Measurements from ENCODE around the gene CCDC86. TPM values are rescaled to one million over a fixed set of nuclear protein-coding genes. Genes with fewer than 3 reads are reported as not detected.

The CCDC86 gene
- total RNA-seq, 1 experiment from 2014 or later: 55.9 TPM

DNA sequence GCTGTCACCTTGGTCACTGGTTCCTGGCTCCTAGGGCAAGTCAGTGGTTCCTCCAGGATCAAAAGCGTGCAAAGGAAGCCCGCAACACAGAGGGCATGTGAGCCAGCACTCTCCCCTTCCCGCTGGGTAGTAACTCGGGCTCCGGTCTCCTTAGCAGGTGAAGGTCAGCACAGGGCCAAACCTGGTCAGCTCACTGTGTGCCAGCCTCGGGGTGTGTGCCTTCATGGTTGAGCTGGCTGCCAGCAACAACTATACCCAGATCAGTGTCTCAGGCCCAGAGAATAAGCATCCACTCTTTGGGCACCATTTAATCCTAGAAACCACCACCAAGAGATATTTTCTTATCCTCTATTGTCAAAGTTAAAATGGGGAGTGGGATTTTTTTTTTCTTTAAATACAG lies 16.1 kb upstream of the CCDC86 start:
- Histone ChIP-seq H3K9me3 (no peaks in the 10 kb centered on the region), H3K27me3 (replicated peaks; ENCODE audit: control insufficient read depth, insufficient read depth, low read length) (no peaks in the 10 kb centered on the region), H3K4me3 (ENCODE audit: low read depth, low read length) (no peak overlapping the region), H3K36me3 (ENCODE audit: control insufficient read depth, insufficient read depth, low read length) (no peaks in the 10 kb centered on the region), H3K4me1 (no peaks in the 10 kb centered on the region)
- ChIA-PET CTCF (interaction anchor here (10.7 kb wide), 1 partner anchor 62 kb away, joined by 200 read pairs; no protein-coding TSS in a partner anchor), POLR2A (no interaction called here)
- intact Hi-C loops (cut with micrococcal nuclease; ENCODE audit: unreplicated experiment): no loop called here
- TF ChIP-seq, protein P1, sequence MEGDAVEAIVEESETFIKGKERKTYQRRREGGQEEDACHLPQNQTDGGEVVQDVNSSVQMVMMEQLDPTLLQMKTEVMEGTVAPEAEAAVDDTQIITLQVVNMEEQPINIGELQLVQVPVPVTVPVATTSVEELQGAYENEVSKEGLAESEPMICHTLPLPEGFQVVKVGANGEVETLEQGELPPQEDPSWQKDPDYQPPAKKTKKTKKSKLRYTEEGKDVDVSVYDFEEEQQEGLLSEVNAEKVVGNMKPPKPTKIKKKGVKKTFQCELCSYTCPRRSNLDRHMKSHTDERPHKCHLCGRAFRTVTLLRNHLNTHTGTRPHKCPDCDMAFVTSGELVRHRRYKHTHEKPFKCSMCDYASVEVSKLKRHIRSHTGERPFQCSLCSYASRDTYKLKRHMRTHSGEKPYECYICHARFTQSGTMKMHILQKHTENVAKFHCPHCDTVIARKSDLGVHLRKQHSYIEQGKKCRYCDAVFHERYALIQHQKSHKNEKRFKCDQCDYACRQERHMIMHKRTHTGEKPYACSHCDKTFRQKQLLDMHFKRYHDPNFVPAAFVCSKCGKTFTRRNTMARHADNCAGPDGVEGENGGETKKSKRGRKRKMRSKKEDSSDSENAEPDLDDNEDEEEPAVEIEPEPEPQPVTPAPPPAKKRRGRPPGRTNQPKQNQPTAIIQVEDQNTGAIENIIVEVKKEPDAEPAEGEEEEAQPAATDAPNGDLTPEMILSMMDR (IDR thresholded peaks at IDR 0.05; ENCODE audit: insufficient read depth in 1 of 2, low read depth in 1 of 2, low read length in 1 of 2, severe bottlenecking in 1 of 2, unreplicated experiment in 1 of 2): peak in 1 of 2 experiments; percentile 23
- H3K9me3 Mint-ChIP-seq (ENCODE audit: unreplicated experiment): no peaks in the 10 kb centered on the region
- H3K27ac Mint-ChIP-seq (ENCODE audit: unreplicated experiment): no peak overlapping the region
- no peak for DNase-seq
- no peak overlapping the region for H3K4me3 Mint-ChIP-seq (ENCODE audit: unreplicated experiment)
- BruUV-seq (replicated peaks): no TSS peak
- H3K36me3 Mint-ChIP-seq (ENCODE audit: insufficient read depth, unreplicated experiment): no peaks in the 10 kb centered on the region
- peaks cover 3% of the 10 kb centered on the region for H3K27me3 Mint-ChIP-seq (ENCODE audit: insufficient read depth, unreplicated experiment)
- no peaks in the 10 kb centered on the region for H3K4me1 Mint-ChIP-seq (ENCODE audit: low read depth, unreplicated experiment)

DNA sequence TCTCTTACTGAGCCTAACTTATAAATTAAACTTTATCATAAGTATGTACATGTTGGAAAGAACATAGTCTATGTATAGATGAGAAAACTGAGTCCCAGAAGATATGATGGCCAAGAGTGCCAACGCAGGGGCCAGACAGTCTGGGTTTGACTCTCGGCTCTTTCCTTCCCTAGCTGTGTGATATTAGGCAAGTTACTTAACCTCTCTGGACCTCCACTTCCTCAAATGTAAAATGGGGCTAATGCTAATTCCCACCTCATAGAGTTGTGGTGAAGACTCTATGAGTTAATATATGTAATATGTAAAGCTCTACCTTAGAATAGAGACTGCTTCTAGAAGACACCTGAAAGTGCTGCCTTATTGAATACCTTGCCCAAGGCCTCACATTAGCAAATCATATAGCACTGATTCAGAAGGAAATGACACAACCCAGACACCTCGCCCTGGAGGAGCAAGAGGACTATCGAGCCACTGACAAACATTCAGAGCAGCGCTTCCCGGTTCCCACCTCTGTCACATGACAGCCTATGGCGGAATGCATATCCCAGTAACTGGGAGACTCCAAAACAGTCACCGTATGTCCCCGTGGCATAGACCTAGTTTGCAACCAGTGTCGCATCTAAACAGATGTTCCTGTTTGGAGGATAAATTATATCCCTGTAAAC lies 11.3 kb upstream of the CCDC86 start:
- H3K9me3 ChIP-seq: no peaks in the 10 kb centered on the region
- CTCF ChIA-PET: interaction anchor here (0.8 to 10.7 kb wide), 12 partner anchors 9 to 83 kb away, joined by 3 to 200 read pairs (median 4); partner anchors contain the start of genes TMEM109 and ZP1
- POLR2A ChIA-PET: no interaction called here
- H3K36me3 ChIP-seq (ENCODE audit: control insufficient read depth, insufficient read depth, low read length): no peaks in the 10 kb centered on the region
- Mint-ChIP-seq H3K36me3 (ENCODE audit: insufficient read depth, unreplicated experiment) (no peaks in the 10 kb centered on the region), H3K27ac (ENCODE audit: unreplicated experiment) (no peak overlapping the region), H3K9me3 (ENCODE audit: unreplicated experiment) (no peaks in the 10 kb centered on the region), H3K4me3 (ENCODE audit: unreplicated experiment) (no peak overlapping the region), H3K4me1 (ENCODE audit: low read depth, unreplicated experiment) (no peaks in the 10 kb centered on the region), H3K27me3 (ENCODE audit: insufficient read depth, unreplicated experiment) (peaks cover 3% of the 10 kb centered on the region)
- TF ChIP-seq, protein P1 (IDR thresholded peaks at IDR 0.05; ENCODE audit: insufficient read depth in 1 of 2, low read depth in 1 of 2, low read length in 1 of 2, severe bottlenecking in 1 of 2, unreplicated experiment in 1 of 2): no peak
- H3K4me3 ChIP-seq (ENCODE audit: low read depth, low read length): no peak overlapping the region
- intact Hi-C loops (cut with micrococcal nuclease; ENCODE audit: unreplicated experiment): loop anchor here (1.0 to 2.0 kb wide), 5 partner anchors 55 to 296 kb away; no protein-coding TSS in a partner anchor
- BruUV-seq (replicated peaks): no TSS peak
- DNase-seq: no peak
- no peaks in the 10 kb centered on the region for H3K4me1 ChIP-seq
- no peaks in the 10 kb centered on the region for H3K27me3 ChIP-seq (replicated peaks; ENCODE audit: control insufficient read depth, insufficient read depth, low read length)

DNA sequence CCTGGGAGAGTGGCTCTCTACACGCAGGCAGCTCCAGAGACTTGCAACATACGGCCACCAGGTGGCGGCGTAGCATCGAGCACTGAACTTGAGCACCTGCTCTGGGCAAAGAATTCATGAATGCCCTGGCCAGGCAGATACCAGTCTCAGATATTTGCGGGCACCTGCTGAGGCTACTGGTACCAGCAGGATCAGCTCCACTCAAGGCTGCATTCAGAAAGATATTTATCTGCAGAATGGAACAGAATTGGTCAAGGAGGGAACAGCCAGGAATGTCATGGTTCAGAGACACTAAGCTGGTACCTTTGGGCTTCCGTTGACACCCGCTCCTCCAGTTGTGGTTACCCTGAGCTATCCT lies 10.8 kb upstream of the CCDC86 start:
- peaks cover 3% of the 10 kb centered on the region for H3K27me3 Mint-ChIP-seq (ENCODE audit: insufficient read depth, unreplicated experiment)
- H3K36me3 Mint-ChIP-seq (ENCODE audit: insufficient read depth, unreplicated experiment): no peaks in the 10 kb centered on the region
- no peaks in the 10 kb centered on the region for H3K9me3 Mint-ChIP-seq (ENCODE audit: unreplicated experiment)
- no peak overlapping the region for H3K27ac Mint-ChIP-seq (ENCODE audit: unreplicated experiment)
- H3K4me3 ChIP-seq (ENCODE audit: low read depth, low read length): no peak overlapping the region
- TF ChIP-seq, protein P1 (IDR thresholded peaks at IDR 0.05; ENCODE audit: insufficient read depth in 1 of 2, low read depth in 1 of 2, low read length in 1 of 2, severe bottlenecking in 1 of 2, unreplicated experiment in 1 of 2): peak; percentile 92 to 94
- H3K4me3 Mint-ChIP-seq (ENCODE audit: unreplicated experiment): no peak overlapping the region
- H3K36me3 ChIP-seq (ENCODE audit: control insufficient read depth, insufficient read depth, low read length): no peaks in the 10 kb centered on the region
- intact Hi-C loops (cut with micrococcal nuclease; ENCODE audit: unreplicated experiment): loop anchor here (1.0 to 2.0 kb wide), 5 partner anchors 56 to 295 kb away; no protein-coding TSS in a partner anchor
- no peaks in the 10 kb centered on the region for H3K27me3 ChIP-seq (replicated peaks; ENCODE audit: control insufficient read depth, insufficient read depth, low read length)
- no peaks in the 10 kb centered on the region for H3K4me1 Mint-ChIP-seq (ENCODE audit: low read depth, unreplicated experiment)
- POLR2A ChIA-PET: no interaction called here
- no TSS peak for BruUV-seq (replicated peaks)
- CTCF ChIA-PET: interaction anchor here (0.6 to 10.7 kb wide), 14 partner anchors 10 to 721 kb away, joined by 3 to 200 read pairs (median 4); partner anchors contain the start of genes TMEM109 and ZP1
- H3K9me3 ChIP-seq: no peaks in the 10 kb centered on the region
- peak; percentile 70 to 83 for DNase-seq
- no peaks in the 10 kb centered on the region for H3K4me1 ChIP-seq

All from Caco-2 (cell line).